Measurements from ENCODE around the gene MYBPC2.

The MYBPC2 gene

GRCh38 chr19:50514346-50515167, 81.9 kb downstream of the MYBPC2 start:
- Histone ChIP-seq H3K27ac (no peak overlapping the region), H3K4me3 (no peak overlapping the region)
- no peak for DNase-seq (ENCODE audit: low spot score)
- TF ChIP-seq CTCF (IDR thresholded peaks at IDR 0.05) = no peak

GRCh38 chr19:50515168-50515561, 82.5 kb downstream of the MYBPC2 start:
- no peak for DNase-seq (ENCODE audit: low spot score)
- no peak overlapping the region for H3K4me3 ChIP-seq
- no peak overlapping the region for H3K27ac ChIP-seq
- no peak for TF ChIP-seq CTCF (IDR thresholded peaks at IDR 0.05)
